ENCODE measurements around the gene TMEM221.
A peak's percentile ranks its signal among the peaks of the same experiment; 100 is the strongest.

Gene TMEM221

DNA sequence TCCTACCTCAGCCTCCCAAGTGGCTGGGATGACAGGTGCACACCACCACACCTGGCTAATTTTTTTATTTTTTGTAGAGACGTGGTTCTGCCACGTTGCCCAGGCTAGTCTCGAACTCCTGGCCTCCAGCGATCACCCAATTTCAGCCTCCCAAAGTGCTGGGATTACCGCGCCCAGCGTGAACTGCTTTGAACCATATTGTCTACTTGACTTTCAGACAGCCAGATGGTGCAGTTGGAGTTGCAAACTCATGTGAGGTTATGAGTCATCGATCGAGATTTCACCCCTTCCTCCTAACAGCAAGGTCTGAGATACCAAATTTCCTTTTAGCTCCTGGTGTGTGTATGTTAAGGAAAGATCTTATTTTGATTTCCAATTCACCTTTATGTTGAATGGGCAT lies 24.6 kb upstream of the TMEM221 start:
- no peak for DNase-seq (ENCODE audit: low spot score)

DNA sequence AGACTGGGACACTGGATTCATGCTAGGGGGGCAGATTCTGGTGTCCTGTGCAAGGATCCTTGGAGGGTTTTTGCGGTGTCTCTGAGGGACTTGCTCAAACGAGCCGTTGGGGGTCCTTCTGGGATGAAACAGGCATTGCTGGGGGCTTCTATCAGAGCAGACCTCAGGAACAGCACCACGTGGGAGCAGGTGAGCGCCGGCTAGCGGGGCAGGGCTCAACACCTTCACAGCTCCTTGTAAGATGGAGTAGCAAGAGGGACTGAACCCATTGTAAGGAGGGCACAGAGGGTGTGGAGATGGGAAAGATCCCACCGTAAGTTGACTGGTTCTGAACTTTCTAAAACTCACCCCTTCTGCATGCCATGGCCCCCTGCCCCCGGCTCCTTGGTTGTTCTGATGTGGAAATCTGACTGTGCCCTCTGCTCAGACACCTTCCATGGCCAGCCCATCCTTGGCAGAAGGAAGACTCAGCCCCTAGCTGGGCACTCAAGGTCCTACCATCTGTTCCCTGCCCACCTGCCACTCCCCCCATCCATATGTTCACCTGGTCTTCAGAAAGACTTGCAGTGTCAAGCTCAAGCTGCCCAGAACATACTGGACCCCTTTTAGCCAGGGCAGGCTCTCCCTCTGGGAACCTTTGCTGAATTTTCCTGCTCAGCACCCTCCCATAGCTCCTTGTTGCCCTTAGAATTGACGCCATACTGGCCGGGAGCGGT lies 23.1 kb upstream of the TMEM221 start:
- DNase-seq (ENCODE audit: low spot score), result no peak

DNA sequence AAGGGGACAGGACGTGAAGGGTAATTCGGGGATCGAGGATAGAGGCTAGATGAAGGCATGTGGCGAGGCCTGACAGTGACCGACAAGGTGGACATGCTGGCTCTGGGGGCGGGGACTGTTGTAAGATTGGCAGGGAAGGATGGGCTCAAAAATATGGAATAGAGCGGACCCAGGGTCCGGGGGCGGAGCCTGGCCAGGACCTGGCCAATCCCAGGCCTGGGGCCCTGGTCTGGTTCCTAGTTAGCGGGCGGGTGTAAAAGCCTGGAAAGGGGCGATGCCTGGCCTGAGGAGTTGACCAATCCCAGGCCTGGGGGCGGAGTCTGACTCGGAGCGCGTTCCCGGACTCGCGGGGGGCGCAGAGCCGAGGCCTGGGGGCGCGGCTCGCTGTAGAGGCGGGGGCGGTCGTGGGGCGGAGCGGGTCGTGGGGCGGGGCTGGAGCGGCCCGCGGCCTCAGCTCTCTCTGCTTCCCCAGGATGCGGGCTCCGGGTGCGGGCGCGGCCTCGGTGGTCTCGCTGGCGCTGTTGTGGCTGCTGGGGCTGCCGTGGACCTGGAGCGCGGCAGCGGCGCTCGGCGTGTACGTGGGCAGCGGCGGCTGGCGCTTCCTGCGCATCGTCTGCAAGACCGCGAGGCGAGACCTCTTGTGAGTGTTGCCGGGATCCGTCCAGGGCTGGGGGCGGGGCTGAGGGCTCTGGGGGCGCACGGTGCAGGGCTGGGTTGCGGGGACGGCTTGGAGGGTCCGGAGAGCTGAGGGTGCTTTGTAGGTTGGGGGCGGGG lies 21.8 kb upstream of the TMEM221 start, which contains the start of gene SLC27A1:
Gene SLC27A1 (plus strand): TSS at position 457 of the 774 bp plus-strand sequence. CDS start 17 bp downstream, at position 474.
- peak; percentile 79 for DNase-seq (ENCODE audit: low spot score)

DNA sequence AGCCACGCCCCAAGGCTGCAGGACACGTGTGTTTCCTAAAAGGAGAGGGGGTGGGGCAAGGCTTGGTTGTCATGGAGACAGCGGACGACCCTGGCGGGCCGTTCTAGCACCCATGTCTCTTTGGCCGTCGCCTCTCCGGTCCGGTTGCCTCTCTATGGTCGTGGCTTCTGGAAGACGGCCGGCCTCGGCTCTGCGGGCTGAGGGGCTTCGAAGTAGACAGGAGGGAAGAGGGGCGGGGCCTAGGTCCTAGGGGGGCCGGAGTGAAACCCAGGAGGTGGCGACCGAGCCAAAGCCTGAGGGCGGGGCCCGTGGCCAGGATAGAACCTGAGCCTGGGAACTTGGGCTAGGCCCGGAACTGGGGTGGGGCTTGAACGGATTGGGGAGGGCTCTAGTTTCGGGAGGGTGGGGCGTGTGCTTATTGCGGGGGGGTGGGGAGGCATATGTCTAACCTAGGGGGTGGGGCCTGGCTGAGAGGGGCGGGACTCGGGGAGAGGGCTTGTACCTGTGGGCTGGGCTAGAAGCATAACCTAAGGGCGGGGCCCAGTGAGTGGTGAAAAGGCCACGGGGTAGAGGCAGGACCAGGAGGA lies 21.1 kb upstream of the TMEM221 start:
- peak; percentile 84 for DNase-seq (ENCODE audit: low spot score)

DNA sequence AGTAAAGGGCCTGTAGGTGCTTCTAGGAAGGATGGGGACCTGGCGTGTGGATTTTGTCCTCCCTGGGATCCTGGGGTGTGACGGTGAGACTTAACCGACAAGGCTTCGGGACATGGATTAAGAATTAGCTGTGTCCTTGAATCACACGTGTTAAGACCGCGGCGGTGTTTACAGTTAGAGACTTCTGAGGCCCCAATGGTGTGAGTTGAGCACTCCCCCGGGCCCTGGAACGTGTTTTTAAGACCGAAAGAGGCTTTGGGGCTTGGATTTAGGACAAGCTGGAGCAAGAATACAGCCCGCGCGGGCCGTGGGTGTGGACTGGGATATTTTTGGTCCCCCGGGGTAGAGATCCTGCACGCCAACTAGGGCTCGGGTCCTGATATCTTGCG lies 20.6 kb upstream of the TMEM221 start:
- DNase-seq (ENCODE audit: low spot score), result no peak

DNA sequence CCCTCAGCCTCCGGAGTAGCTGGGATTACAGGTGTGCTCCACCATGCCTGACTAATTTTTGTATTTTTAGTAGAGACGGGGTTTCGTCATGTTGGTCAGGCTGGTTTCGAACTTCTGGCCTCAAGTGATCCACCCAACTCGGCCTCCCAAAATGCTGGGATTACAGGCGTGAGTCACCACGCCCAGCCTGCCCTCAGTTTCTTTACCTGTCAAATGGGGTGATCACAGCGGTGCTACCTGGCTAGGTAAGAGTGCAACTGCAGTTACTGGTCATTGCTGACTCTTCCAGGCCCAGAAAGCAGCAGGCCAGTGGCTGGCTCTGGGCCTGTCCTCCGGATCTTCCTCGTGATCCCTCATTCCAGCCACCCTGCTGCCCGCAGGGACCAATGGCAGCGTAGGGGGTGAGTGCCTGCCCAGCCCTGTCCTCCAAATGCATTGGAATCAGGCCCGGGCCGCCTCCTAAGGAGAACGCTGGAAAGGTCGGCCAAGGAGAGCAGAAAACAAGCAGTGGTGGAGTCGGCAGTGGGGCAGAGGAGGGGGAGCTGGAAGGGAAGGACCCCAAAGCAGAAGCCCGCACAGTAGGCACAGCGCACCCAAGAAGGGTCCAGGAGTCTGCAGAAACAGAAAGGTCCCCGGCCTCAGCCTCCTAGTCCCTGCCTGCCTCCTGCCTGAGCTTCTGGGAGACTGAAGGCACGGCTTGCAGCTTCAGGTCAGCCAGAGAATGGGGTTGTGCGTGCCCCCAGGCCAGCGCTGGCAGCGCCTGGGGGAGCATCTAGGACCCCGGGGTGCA lies 20.0 kb upstream of the TMEM221 start:
- no peak for DNase-seq (ENCODE audit: low spot score)

DNA sequence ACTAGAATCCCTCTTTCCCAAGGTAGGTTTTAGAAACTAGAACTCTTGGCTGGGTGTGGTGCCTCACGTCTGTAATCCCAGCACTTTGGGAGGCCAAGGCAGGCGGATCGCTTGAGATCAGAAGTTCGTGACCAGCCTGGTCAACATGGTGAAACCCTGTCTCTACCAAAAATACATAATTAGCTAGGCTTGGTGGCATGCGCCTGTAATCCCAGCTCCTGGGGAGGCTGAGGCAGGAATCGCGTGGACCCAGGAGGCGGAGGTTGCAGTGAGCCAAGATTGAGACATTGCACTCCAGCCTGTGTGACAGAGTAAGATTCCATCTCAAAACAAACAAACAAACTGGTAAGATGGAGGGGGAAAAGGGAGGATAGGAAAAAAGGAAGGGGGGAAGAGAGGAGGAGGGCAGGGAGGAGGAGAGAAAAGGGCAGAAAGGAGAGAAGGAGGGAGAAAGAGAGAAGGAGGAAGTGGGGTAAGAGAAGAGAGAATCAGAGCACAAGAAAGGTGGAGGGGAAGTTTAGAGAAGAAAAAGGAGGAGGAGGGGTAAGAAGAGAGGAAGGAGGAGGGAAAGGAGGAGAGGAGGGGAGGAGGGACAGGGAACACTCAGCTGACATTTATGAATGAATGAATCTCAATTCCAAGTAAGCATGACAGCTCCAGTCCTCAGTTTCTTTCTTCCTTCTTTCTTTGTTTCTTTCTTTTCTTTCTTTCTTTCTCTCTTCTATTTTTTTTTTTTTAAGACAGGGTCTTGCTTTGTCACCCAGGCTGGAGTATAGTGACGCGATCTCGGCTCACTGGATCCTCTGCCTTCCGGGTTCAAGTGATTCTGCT lies 19.2 kb upstream of the TMEM221 start:
- DNase-seq (ENCODE audit: low spot score), result no peak

DNA sequence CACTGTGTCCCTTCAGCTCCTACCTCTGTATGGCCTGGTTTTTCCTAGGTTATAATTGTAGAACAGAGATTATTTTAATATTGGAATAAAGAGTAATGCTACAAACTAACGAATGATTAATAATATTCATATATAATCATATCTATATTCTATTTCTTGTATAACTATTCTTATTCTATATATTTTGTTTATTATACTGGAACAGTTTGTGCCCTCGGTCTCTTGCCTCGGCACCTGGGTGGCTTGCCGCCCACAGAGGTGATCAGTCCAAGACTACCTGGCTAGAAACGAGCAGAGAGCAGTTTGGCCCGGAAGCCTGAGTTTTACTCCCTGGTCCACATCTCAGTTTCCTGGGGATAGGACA lies 18.0 kb upstream of the TMEM221 start:
- DNase-seq (ENCODE audit: low spot score), result no peak

DNA sequence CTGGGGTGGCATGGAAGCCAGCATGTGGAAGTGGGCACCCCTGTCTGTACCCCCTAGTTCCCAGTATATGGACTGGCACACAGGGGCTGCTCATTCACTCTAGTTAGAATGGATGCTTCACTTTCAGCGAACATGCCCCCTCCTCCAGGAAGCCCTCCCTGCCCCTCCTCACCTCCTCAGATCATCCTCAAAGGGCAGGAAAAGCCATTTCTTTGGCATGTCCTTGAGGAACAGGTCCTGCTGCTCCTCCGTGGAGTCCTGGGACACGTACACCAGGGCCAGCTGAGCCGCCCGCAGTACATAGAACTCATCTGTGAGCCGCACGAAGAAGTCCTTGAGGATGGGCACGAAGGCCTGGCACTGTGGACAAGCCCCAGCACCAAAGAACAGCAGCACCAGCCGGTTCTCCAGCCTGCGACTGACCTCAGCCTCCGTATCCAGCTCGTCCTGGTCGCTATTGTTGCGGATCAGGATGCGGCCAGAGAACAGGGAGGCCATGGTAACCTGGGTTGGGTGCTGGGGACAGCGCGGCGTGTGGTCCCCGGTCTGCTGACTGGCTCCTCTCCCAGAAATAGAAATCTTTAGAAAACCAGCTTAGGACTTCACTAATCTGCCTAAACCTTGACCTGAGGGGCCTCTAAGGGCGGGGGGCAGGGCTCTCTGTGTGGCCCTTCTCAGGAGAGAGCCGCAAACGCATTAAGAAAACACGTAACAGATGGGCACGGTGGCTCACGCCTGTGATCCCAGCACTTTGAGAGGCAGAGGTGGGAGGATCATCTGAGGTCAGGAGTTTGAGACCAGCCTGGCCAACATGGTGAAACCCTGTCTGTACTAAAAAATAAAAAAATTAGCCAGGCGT lies 12.1 kb upstream of the TMEM221 start, which contains the start of gene NXNL1:
Gene NXNL1 (minus strand): TSS at position 555 of the 859 bp plus-strand sequence. CDS start 57 bp downstream, at position 498.
- no peak for DNase-seq (ENCODE audit: low spot score)

DNA sequence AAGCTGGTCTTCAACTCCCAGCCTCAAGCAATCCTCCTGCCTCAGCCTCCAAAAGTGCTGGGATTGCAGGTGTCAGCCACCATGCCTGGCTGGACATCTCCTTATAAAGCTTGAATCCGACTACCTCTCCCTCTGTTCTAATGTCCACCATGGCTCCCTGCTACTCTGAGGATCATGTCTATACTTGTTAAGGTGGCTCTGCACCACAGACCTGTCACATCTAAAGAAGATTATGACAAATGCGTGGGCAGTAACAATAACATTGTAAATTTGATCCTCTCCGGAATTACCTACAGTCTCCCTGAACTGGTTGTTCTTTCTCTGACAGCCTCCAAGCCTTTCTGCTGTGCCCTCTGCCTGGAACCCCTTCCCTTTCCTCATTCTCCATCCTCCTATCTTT lies 10.5 kb upstream of the TMEM221 start:
- no peak for DNase-seq (ENCODE audit: low spot score)

DNA sequence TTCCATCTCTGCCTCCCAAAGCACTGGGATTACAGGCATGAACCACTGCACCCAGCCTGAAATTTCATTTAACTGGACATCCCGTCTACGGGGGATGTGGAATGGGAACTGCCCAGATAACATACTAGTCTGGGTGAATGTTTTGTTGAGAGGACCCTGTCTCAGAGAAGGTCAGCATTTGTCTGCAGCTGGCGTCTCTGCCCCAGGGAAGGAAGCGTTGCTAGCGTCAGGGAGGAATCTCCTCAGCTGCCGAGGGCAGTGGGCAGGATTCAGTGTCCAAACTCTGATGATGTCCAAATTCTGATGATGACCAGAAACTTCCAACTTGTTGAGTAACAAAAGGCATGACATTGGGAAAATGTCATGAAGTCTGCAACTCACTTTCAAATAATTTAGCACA lies 9.1 kb upstream of the TMEM221 start:
- no peak for DNase-seq (ENCODE audit: low spot score)

DNA sequence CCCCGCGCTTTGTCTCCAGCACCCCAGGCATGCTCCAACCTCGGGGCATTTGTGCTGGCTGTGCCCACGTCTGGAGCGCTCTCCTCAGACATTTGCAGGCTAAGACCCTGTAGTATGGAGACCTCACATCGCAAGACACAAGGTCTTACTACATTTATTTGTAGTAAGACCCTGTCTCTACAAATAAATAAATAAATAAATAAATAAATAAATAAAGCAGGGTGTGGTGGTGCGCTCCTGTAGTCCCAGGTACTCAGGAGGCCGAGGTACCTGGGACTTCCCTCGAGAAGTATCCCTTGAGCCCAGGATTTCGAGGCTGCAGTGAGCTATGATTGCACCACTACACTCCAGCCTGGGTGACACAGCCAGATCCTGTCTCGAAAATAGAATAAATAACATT lies 7.7 kb upstream of the TMEM221 start:
- DNase-seq (ENCODE audit: low spot score), result no peak

DNA sequence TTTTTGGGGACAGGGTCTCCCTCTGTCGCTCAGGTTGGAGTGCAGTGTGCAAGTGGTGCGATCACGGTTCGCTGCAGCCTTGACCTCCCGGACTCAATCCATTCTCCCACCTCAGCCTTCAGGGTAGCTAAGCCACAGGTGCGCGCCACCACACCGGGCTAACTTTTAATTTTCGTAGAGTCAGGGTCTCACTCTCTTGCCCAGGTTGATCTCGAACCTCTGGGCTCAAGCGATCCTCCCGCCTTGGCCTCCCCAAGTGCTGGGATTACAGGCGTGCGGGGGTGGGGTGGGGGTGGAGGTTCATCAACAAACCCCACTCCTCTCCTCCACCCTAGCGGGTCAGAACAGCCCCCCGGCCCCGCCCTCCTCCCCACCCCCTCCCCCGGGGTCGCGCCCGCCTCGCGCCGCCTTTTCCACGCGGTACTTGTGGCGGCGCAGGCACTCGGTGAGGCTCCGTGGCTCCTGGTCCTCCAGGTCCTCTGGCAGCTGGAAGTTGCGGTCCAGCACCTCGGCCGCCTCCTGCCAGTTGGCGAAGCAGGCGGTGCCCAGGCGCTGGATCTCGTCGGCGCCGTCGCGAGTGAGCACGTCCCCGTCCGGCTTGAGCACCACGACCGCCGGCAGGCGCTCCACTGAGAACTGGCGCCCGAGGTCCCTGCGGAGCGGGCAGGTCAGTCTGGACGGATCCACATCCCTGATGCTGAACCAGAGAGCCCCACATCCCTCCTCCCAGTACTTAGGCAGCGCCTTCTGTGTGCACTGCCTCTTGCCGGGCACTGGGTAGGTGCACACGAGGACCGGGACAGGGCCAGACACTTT lies 7.0 kb upstream of the TMEM221 start:
- DNase-seq (ENCODE audit: low spot score), result no peak

DNA sequence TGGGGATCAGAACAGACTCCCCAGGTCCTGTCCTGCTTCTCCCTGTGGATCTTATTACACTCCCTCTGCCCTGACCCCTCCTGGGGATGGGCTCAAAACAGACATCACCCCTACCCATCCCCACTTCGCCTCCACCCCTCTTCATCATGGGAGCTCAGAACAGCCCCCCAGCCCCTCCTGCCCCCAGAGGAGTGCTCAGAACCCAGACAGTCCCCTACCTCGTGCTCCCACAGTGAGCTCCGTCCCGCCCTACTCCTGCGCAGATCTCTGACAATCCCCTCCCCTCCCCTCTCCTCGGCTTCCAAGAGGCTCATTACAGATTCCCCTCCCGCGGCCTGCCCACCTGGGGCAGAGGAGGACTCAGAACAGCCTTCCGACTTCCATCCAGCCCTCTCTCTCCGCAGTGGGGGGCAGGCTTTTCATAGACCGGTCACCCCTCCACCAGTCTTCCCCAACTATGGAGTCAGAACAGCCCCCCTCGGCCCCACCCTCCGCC lies 6.2 kb upstream of the TMEM221 start:
- DNase-seq (ENCODE audit: low spot score), result no peak

DNA sequence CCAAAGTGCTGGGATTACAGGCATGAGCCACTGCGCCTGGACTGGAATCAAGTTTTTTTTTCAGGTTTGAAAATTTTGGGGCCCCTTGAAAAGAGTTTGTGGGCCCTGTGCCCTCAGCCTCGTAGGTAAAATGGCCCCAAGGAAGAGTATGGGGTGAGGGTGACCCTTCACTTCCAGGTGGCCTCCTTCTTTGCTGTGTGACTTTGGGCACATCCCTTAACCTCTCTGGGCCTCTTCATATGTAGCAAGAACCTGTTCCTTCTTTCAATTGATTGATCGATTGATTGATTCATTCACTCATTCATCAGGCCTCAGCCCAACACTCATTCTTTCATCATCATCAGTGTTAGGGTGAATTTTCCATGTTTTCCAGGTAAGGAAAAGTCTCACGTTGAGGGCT lies 3.4 kb upstream of the TMEM221 start:
- no peak for DNase-seq (ENCODE audit: low spot score)

DNA sequence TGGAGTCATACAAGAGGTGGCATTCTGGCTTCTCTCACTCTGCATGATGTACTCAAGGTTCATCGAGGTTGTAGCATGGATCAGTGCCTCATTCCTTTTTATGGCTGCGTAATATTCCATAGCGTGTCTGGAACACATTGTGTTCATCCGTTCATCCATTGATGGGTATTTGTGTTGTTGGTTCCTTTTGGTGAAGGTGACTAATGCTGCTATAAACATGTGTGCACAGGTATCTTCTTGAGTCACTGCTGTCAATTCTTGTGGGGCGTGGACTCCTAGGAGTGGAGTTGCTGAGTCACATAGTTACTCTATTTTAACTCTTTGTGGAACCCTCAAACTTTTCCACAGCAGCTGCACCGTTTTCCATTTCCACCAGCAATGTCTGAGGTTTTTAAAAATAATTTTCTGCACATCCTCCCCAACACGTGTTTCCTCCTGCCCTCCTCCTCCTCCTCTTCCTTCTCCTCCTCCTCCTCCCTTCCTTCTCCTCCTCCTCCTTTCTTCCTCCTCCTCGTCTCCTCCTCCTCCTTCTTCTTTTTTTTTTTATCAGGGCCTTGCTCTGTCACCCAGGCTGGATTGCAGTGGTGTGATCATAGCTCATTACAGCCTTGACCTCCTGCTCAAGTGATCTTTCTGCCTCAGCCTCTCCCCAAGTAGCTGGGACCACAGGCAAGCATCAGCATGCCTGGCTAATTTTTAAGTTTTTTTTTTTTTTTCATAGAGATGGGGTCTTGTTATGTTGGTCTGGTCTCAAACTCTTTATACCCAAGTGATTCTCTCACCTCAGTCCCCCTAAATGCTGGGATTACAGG lies 2.0 kb upstream of the TMEM221 start:
- DNase-seq (ENCODE audit: low spot score), result peak; percentile 8

DNA sequence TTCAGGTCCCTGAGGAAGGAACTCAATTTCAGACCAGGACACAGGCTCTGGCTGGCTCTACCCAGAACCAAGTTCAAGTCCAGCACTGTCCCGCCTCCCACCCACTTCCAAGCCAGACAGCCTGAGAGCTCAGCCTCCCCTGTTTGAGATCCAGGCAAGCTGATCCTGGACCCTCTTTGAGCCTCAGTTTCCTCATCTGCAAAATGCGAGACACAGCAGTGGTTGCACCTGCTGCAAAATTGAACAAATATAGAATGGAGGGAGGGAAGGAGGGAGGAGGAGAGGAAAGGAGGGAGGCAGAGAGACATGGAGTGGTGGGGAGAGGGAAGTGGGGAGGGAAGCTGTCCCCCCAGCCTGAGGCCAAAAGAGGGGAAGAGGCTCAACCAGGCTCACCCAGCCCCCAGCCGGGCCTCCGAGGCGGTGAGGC lies 751 bp downstream of the TMEM221 start:
- DNase-seq (ENCODE audit: low spot score), result no peak

DNA sequence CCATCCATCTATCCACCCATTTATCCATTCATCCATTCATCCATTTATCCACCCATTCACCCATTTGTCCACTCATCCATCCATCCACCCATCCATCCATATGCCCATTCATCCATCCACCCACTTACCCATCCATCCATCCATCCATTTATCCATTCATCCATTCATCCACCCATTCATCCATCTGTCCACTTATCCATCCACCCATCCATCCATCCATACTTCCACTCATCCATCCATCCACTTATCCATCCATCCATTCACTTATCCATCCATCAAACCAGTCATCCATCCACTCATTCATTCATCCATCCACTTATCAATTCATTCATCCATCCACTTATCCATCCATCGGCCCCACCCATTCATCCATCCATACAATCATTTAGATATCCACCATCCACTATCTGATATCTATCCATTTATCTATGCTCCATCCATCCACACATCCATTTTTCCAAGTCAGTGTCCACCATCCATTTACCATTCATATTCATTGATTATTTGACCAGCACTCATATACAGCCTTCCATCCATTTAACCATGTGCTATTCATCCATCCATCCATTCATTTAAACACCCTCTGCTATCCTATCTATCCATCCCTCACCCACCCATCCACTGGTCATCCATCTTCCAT lies 2.8 kb downstream of the TMEM221 start:
- no peak for DNase-seq (ENCODE audit: low spot score)
